HepG2 (cell line): ENCODE data around the gene ACSL6. TPM values are rescaled to one million over a fixed set of nuclear protein-coding genes. Genes with fewer than 3 reads are reported as not detected.

ENCODE experiments used
- ATAC-seq: fragments of 200-7000 bp; cut with Tn5 transposase; 3 replicates; pipeline ENCODE4 v1.9.1; 2020; ENCODE audit warnings: mild to moderate bottlenecking, moderate library complexity
- BruUV-seq: library from RNA; stranded (reverse); fragments of 400-500 nt; replicated peaks from 2 replicates; lab custom pipeline; 2021; lab: Mats Ljungman, UMichigan
- CTCF ChIA-PET: fragments of 300-600 bp; formaldehyde crosslinking; extraction: SDS; loops from one replicate; lab custom pipeline; 2021; ENCODE audit warnings: low total read pairs, inconsistent platforms, low intra/inter-chr PET ratio; lab: Yijun Ruan, JAX
- POLR2A ChIA-PET: fragments of 350-600 bp; sonication (Branson Sonifier 250); formaldehyde crosslinking; loops from one replicate; lab custom pipeline; 2020; ENCODE audit warnings: antibody characterized with exemption, inconsistent platforms; lab: Yijun Ruan, JAX
- DNase-seq: peaks from one replicate; pipeline ENCODE4 v3.0.0-alpha.2; 2015; ENCODE audit warnings: low spot score
- FAIRE-seq: peaks from 3 replicates; lab custom pipeline; 2011; peaks lifted over from hg19 to GRCh38; lab: Jason Lieb, UNC
- H2AFZ ChIP-seq: one replicate; pipeline ENCODE4 v1.6.1; 2011; ENCODE audit warnings: low read length, inconsistent platforms
- H3K27ac ChIP-seq: fragments of 300-600 bp; 3 replicates; pipeline ENCODE4 v1.8.0; 2011; ENCODE audit warnings: mixed run types, mild to moderate bottlenecking, mixed read lengths, low read length, inconsistent platforms; ENCODE audit not compliant: insufficient read depth; ENCODE audit errors: extremely low read length
- H3K27me3 ChIP-seq, 2 experiments: fragments of 200-600 bp in 1 of 2; 2 replicates in 1 of 2; 3 replicates in 1 of 2; pipeline versions ENCODE4 v1.6.0 to v1.8.0; 2011; ENCODE audit warnings: low read length in 2 of 2, mild to moderate bottlenecking in 2 of 2, moderate library complexity in 2 of 2, inconsistent platforms in 1 of 2; ENCODE audit not compliant: insufficient read depth in 2 of 2, control insufficient read depth in 1 of 2
- H3K36me3 ChIP-seq, 2 experiments: fragments of 200-600 bp in 1 of 2; replicated peaks in 1 of 2; 2 replicates in 1 of 2; 3 replicates in 1 of 2; pipeline versions ENCODE4 v1.5.1 to v1.8.0; 2011; ENCODE audit warnings: low read length in 2 of 2, inconsistent platforms in 1 of 2; ENCODE audit not compliant: insufficient read depth in 2 of 2, control insufficient read depth in 1 of 2
- H3K4me1 ChIP-seq: 2 replicates; pipeline ENCODE4 v1.5.1; 2012; ENCODE audit warnings: low read length, inconsistent platforms; ENCODE audit not compliant: insufficient read depth
- H3K4me2 ChIP-seq: 2 replicates; pipeline ENCODE4 v1.6.0; 2011; ENCODE audit warnings: low read depth, low read length, inconsistent platforms
- H3K4me3 ChIP-seq, 3 experiments: fragments of 200-600 bp in 1 of 3; sonication (generic), shearing (Covaris generic) in 1 of 3; replicated peaks in 1 of 3; 2 replicates each; pipeline ENCODE4 v1.5.1; 2011 to 2016; ENCODE audit warnings: low read length in 3 of 3, inconsistent platforms in 2 of 3, low read depth in 2 of 3, mild to moderate bottlenecking in 2 of 3, control low read depth in 1 of 3, mixed read lengths in 1 of 3; ENCODE audit not compliant: insufficient read depth in 1 of 3
- H3K79me2 ChIP-seq: one replicate; pipeline ENCODE4 v1.6.1; 2011; ENCODE audit warnings: low read length, inconsistent platforms; ENCODE audit not compliant: insufficient read depth
- H3K9ac ChIP-seq: 2 replicates; pipeline ENCODE4 v1.6.0; 2011; ENCODE audit warnings: mild to moderate bottlenecking, low read depth, low read length, inconsistent platforms; ENCODE audit not compliant: insufficient read depth
- H3K9me3 ChIP-seq: 2 replicates; pipeline ENCODE4 v1.5.1; 2012; ENCODE audit warnings: mild to moderate bottlenecking, low read length
- H4K20me1 ChIP-seq: 2 replicates; pipeline ENCODE4 v1.6.0; 2011; ENCODE audit warnings: inconsistent platforms, mild to moderate bottlenecking, low read length, moderate library complexity; ENCODE audit not compliant: insufficient read depth
- DNMT1 ChIP-seq: sonication (generic); formaldehyde crosslinking; IDR thresholded peaks from 2 replicates; pipeline ENCODE4 v1.5.1; 2020; ENCODE audit warnings: mild to moderate bottlenecking, missing genetic modification reagents
- HNRNPK ChIP-seq: fragments of 200-400 bp; formaldehyde crosslinking; IDR thresholded peaks from 2 replicates; pipeline ENCODE4 v1.6.1; 2018; ENCODE audit warnings: low read length, low read depth, moderate library complexity, mild to moderate bottlenecking; ENCODE audit not compliant: poor library complexity, severe bottlenecking
- TGIF2 ChIP-seq: IDR thresholded peaks from 2 replicates; pipeline ENCODE4 v1.6.1; 2016; ENCODE audit warnings: control low read depth, missing compliant biosample characterization
- WGBS: methylation state at CpG from one replicate; pipeline ENCODE4 v1.1.6; 2017; ENCODE audit warnings: low lambda C conversion rate; 5-methylcytosine and 5-hydroxymethylcytosine counted together
- in situ Hi-C: cut with HindIII; loops from 2 replicates; pipeline ENCODE4 v1.10.0; 2017; ENCODE audit warnings: low pct_unique_long_range_greater_than_20kb; ENCODE audit not compliant: extremely low pct_ligation_motif_present
- intact Hi-C: fragments of 100-400 bp; cut with micrococcal nuclease; formaldehyde crosslinking; loops from one replicate; pipeline ENCODE4 v1.10.0; 2022; ENCODE audit not compliant: unreplicated experiment
- polyA plus RNA-seq, 8 experiments: library from polyadenylated mRNA; depleted of rRNA in 3 of 8; stranded (reverse) in 7 of 8; unstranded in 1 of 8; fragments of >200 nt; fragmentation: Illumina TruSeq in 4 of 8; extraction: Trizol in 4 of 8; gene quantifications; 2 replicates each; pipeline versions ENCODE4 v1.2.1 to v1.2.3, GENCODE V29; 2011 to 2016; ENCODE audit warnings: low read depth in 4 of 8, missing spikeins in 1 of 8, mixed read lengths in 1 of 8; ENCODE audit not compliant: insufficient read depth in 1 of 8
- total RNA-seq, 5 experiments: library from RNA; depleted of rRNA; stranded (reverse); fragments of >200 nt; fragmentation: Illumina TruSeq; extraction: Trizol; gene quantifications; 2 replicates each; pipeline ENCODE4 v1.2.3, GENCODE V29; 2016; ENCODE audit warnings: low read depth in 1 of 5

Gene ACSL6
- total and polyA plus RNA-seq, 2 of the 13 experiments (the other 11 are each of a cell fraction or from before 2014, with no cell fraction given), result 3.7 to 3.8 TPM

DNA sequence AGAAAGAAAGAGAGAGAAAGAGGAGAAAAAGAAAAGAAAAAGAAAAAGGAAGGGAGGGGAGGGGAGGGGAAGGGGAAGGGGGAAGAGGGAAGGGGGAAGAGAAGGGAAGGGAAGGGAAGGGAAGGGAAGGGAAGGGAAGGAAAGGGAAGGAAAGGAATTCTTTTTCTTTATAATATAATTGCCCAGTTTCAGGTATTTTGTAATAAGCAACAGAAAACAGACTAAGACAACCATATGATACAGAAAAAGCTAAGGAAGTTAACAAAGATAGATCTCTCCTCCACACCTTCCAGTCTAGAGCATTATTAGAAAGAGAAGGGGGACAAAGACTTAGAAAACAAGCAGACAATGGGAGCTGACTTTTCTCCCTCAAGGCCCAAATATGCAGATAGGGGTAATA, 97.0 kb downstream of the ACSL6 start:
- Histone ChIP-seq H3K4me2 (no peak overlapping the region), H3K9me3 (no peaks in the 10 kb centered on the region), H3K4me1 (no peaks in the 10 kb centered on the region), H2AFZ (no peak overlapping the region), H3K36me3 (no peaks in the 10 kb centered on the region), H3K4me3 (no peak overlapping the region), H4K20me1 (no peaks in the 10 kb centered on the region), H3K27ac (no peak overlapping the region), H3K9ac (no peak overlapping the region), H3K27me3 (peaks cover 0 to 3% of the 10 kb centered on the region in 2 experiments; a peak in 2 of 5 replicates), H3K79me2 (no peaks in the 10 kb centered on the region)
- BruUV-seq, result no TSS peak
- DNase-seq (no peak), FAIRE-seq (no peak), ATAC-seq (no peak)
- in situ Hi-C loops, result no loop called here
- TF ChIP-seq HNRNPK, result peak; percentile 80
- no peak for TF ChIP-seq TGIF2 (CRISPR knock-in tag)
- intact Hi-C loops, result no loop called here
- ChIA-PET POLR2A (no interaction called here), CTCF (no interaction called here)

- CTCF ChIA-PET, result no interaction called here
These were observed 97.9 kb downstream of the ACSL6 start for GRCh38 chr5:131913603-131914002.

More at GRCh38 chr5:131913603-131914002, 97.9 kb downstream of the ACSL6 start:
- H3K36me3 ChIP-seq, result no peaks in the 10 kb centered on the region
- H3K4me2 ChIP-seq, result no peak overlapping the region
- POLR2A ChIA-PET, result no interaction called here
- DNase-seq (no peak), FAIRE-seq (no peak), ATAC-seq (no peak)
- H3K9ac ChIP-seq, result no peak overlapping the region
- no peak overlapping the region for H3K27ac ChIP-seq
- TF ChIP-seq DNMT1 (CRISPR knock-in tag), result no peak
- H4K20me1 ChIP-seq, result no peaks in the 10 kb centered on the region
- WGBS, result 0% methylated on average over 3 of the region's 3 CpGs
- no TSS peak for BruUV-seq
- H2AFZ ChIP-seq, result no peak overlapping the region
- no peak overlapping the region for H3K4me3 ChIP-seq
- no peaks in the 10 kb centered on the region for H3K4me1 ChIP-seq
- H3K79me2 ChIP-seq, result no peaks in the 10 kb centered on the region
- H3K27me3 ChIP-seq, result peaks cover 0 to 3% of the 10 kb centered on the region in 2 experiments; a peak in 2 of 5 replicates
- intact Hi-C loops (no loop called here), in situ Hi-C loops (no loop called here)
- no peaks in the 10 kb centered on the region for H3K9me3 ChIP-seq
